Dermis microvascular lymphatic vessel endothelial cell (primary cell): Measurements from ENCODE around the gene NEUROG3. TPM values are rescaled to one million over a fixed set of nuclear protein-coding genes. Genes with fewer than 3 reads are reported as not detected.
"Not testable (repeated sequence)": the region's sequence is repeated elsewhere in the genome, so short reads cannot be mapped to it uniquely, and the experiment has no call there.

Experiments used
- DNase-seq, 2 donors: peaks; one replicate each; pipeline versions ENCODE4 v3.0.0 to v3.0.0-alpha.2; 2010; ENCODE audit warnings: low read depth in 2 of 2
- total RNA-seq: library from RNA; depleted of rRNA; stranded (reverse); fragments of >200 nt; gene quantifications from 2 replicates; pipeline ENCODE4 v1.2.1, GENCODE V29; 2014

NEUROG3 gene
- total RNA-seq, 1 donor from 2014 or later: not detected

GRCh38 chr10:69572159-69573055 is 815 bp downstream of the NEUROG3 start:
- no peak for DNase-seq

- DNase-seq: no peak
Measured at GRCh38 chr10:69571618-69572158, 1.5 kb downstream of the NEUROG3 start.

GRCh38 chr10:69570050-69570816 is 3.0 kb downstream of the NEUROG3 start:
- no peak for DNase-seq

- DNase-seq: no peak
Measured at GRCh38 chr10:69569396-69569934, 3.8 kb downstream of the NEUROG3 start.

- DNase-seq: no peak
Measured at GRCh38 chr10:69568472-69569395, 4.5 kb downstream of the NEUROG3 start.

GRCh38 chr10:69567920-69568319 is 5.3 kb downstream of the NEUROG3 start:
- DNase-seq: peak; percentile 26 to 65

- DNase-seq: no peak
Measured at GRCh38 chr10:69562731-69563254, 10.4 kb downstream of the NEUROG3 start.

GRCh38 chr10:69559525-69559924 is 13.7 kb downstream of the NEUROG3 start:
- DNase-seq: no peak

- no peak for DNase-seq
Measured at GRCh38 chr10:69558559-69558958, 14.7 kb downstream of the NEUROG3 start.

GRCh38 chr10:69554611-69555010 is 18.6 kb downstream of the NEUROG3 start:
- no peak for DNase-seq

GRCh38 chr10:69553328-69553727 is 19.9 kb downstream of the NEUROG3 start:
- no peak for DNase-seq

- no peak for DNase-seq
Measured at GRCh38 chr10:69552268-69552667, 21.0 kb downstream of the NEUROG3 start.

- DNase-seq: no peak
Measured at GRCh38 chr10:69549959-69550358, 23.3 kb downstream of the NEUROG3 start.

GRCh38 chr10:69541463-69541862 is 31.8 kb downstream of the NEUROG3 start:
- DNase-seq: no peak

- DNase-seq: no peak
Measured at GRCh38 chr10:69538461-69538860, 34.8 kb downstream of the NEUROG3 start.

GRCh38 chr10:69537449-69537848 is 35.8 kb downstream of the NEUROG3 start:
- DNase-seq: no peak

GRCh38 chr10:69536521-69536920 is 36.7 kb downstream of the NEUROG3 start:
- DNase-seq: not testable (repeated sequence)

GRCh38 chr10:69533658-69534057 is 39.6 kb downstream of the NEUROG3 start:
- no peak for DNase-seq

GRCh38 chr10:69527961-69528360 is 45.3 kb downstream of the NEUROG3 start:
- no peak for DNase-seq
